HCT116 (cell line): Measurements from ENCODE around the gene RNASEH2C. TPM values are rescaled to one million over a fixed set of nuclear protein-coding genes. Genes with fewer than 3 reads are reported as not detected.
A peak's percentile ranks its signal among the peaks of the same experiment; 100 is the strongest.

ENCODE experiments used
- ATAC-seq: fragments of 200-7000 bp; cut with Tn5 transposase; 2 replicates; pipeline ENCODE4 v1.9.1; 2020; ENCODE audit warnings: mild to moderate bottlenecking, moderate library complexity
- BruUV-seq: library from RNA; stranded (reverse); fragments of 400-500 nt; replicated peaks from 2 replicates; lab custom pipeline; 2021; lab: Mats Ljungman, UMichigan
- CTCF ChIA-PET: fragments of 300-600 bp; sonication (Branson Sonifier 250); formaldehyde crosslinking; loops from one replicate; lab custom pipeline; 2021; ENCODE audit warnings: antibody characterized with exemption; lab: Charles Lee
- POLR2A ChIA-PET: fragments of 300-600, 350-600 bp; sonication (Branson Sonifier 250); formaldehyde crosslinking; loops from one replicate; lab custom pipeline; 2021; ENCODE audit warnings: antibody characterized with exemption; lab: Charles Lee
- RAD21 ChIA-PET, 2 experiments: fragments of 300-600 bp; sonication (Branson Sonifier 250); formaldehyde crosslinking; loops; one replicate each; lab custom pipeline; 2023; ENCODE audit warnings: low total read pairs in 2 of 2; ENCODE audit not compliant: uncharacterized antibody in 2 of 2, unreplicated experiment in 2 of 2, low non-redundant PET in 1 of 2; lab: Charles Lee
- DNase-seq: peaks from one replicate; pipeline ENCODE4 v3.0.0-alpha.2; 2010; ENCODE audit warnings: low read depth, low spot score
- H2AFZ ChIP-seq: fragments of 200-600 bp; shearing (Covaris generic), sonication (generic); 2 replicates; pipeline ENCODE4 v1.6.1; 2017; ENCODE audit warnings: low read depth, mixed run types, mixed read lengths, antibody characterized with exemption, low read length; ENCODE audit not compliant: poor library complexity, severe bottlenecking
- H3K27ac ChIP-seq: 2 replicates; pipeline ENCODE4 v1.5.1; 2012; ENCODE audit warnings: low read depth, low read length
- H3K27me3 ChIP-seq: fragments of 200-600 bp; sonication (generic); 2 replicates; pipeline ENCODE4 v1.6.1; 2016; ENCODE audit warnings: mixed run types, low read length, mixed read lengths; ENCODE audit not compliant: insufficient read depth
- H3K36me3 ChIP-seq, 2 experiments: fragments of 200-500 bp in 1 of 2; fragments of 200-600 bp in 1 of 2; sonication (Bioruptor generic) in 1 of 2; sonication (generic) in 1 of 2; 2 replicates each; pipeline versions ENCODE4 v1.5.1 to v1.6.1; 2014 to 2016; ENCODE audit warnings: low read length in 2 of 2, inconsistent platforms in 1 of 2, mixed read lengths in 1 of 2, mixed run types in 1 of 2; ENCODE audit not compliant: insufficient read depth in 2 of 2, control insufficient read depth in 1 of 2
- H3K4me1 ChIP-seq, 2 experiments: fragments of 200-600 bp in 1 of 2; sonication (generic) in 1 of 2; 2 replicates each; pipeline versions ENCODE4 v1.5.1 to v1.6.1; 2012 to 2017; ENCODE audit warnings: low read length in 2 of 2, inconsistent platforms in 1 of 2, mild to moderate bottlenecking in 1 of 2, mixed read lengths in 1 of 2, mixed run types in 1 of 2, moderate library complexity in 1 of 2; ENCODE audit not compliant: insufficient read depth in 2 of 2, control insufficient read depth in 1 of 2
- H3K4me2 ChIP-seq: fragments of 200-600 bp; sonication (generic); 2 replicates; pipeline ENCODE4 v1.6.1; 2017; ENCODE audit warnings: mixed run types, low read length, mixed read lengths
- H3K4me3 ChIP-seq, 2 experiments: fragments of 200-600 bp in 1 of 2; sonication (generic) in 1 of 2; replicated peaks in 1 of 2; 2 replicates each; pipeline ENCODE4 v1.5.1; 2011 to 2016; ENCODE audit warnings: low read length in 2 of 2, control low read depth in 1 of 2, low read depth in 1 of 2, mild to moderate bottlenecking in 1 of 2, mixed read lengths in 1 of 2, mixed run types in 1 of 2
- H3K79me2 ChIP-seq: fragments of 200-600 bp; sonication (generic); 2 replicates; pipeline ENCODE4 v1.6.1; 2017; ENCODE audit warnings: mild to moderate bottlenecking, mixed run types, low read length, moderate library complexity, mixed read lengths; ENCODE audit not compliant: insufficient read depth
- H3K9ac ChIP-seq: fragments of 200-600 bp; sonication (generic); 2 replicates; pipeline ENCODE4 v1.6.1; 2016; ENCODE audit warnings: low read length, mixed read lengths
- H3K9me2 ChIP-seq: fragments of 200-600 bp; sonication (generic), shearing (Covaris generic); 2 replicates; pipeline ENCODE4 v1.6.1; 2017; ENCODE audit warnings: mixed run types, mild to moderate bottlenecking, moderate library complexity; ENCODE audit not compliant: insufficient read depth
- H3K9me3 ChIP-seq, 2 experiments: fragments of 200-500 bp in 1 of 2; fragments of 200-600 bp in 1 of 2; sonication (Bioruptor generic) in 1 of 2; sonication (generic) in 1 of 2; 2 replicates each; pipeline ENCODE4 v1.6.1; 2014 to 2017; ENCODE audit warnings: low read length in 2 of 2, mixed read lengths in 2 of 2, inconsistent platforms in 1 of 2, low read depth in 1 of 2, mild to moderate bottlenecking in 1 of 2, mixed run types in 1 of 2, moderate library complexity in 1 of 2; ENCODE audit not compliant: control insufficient read depth in 1 of 2, insufficient read depth in 1 of 2
- H4K20me1 ChIP-seq: fragments of 200-600 bp; sonication (generic), shearing (Covaris generic); 2 replicates; pipeline ENCODE4 v1.6.1; 2017; ENCODE audit warnings: mixed run types, mild to moderate bottlenecking, moderate library complexity; ENCODE audit not compliant: insufficient read depth
- CBX3 ChIP-seq: IDR thresholded peaks from 2 replicates; pipeline ENCODE4 v1.6.1; 2012; ENCODE audit warnings: low read depth
- CEBPB ChIP-seq: IDR thresholded peaks from 2 replicates; pipeline ENCODE4 v1.6.1; 2012; ENCODE audit warnings: low read depth
- EZH2 ChIP-seq: fragments of 200-600 bp; sonication (generic); IDR thresholded peaks from 2 replicates; pipeline ENCODE4 v1.6.1; 2017; ENCODE audit warnings: antibody characterized with exemption, mixed run types
- EZH2phosphoT487 ChIP-seq: fragments of 200-600 bp; IDR thresholded peaks from 2 replicates; pipeline ENCODE4 v1.6.1; 2018; ENCODE audit warnings: antibody characterized with exemption, borderline replicate concordance
- POLR2A ChIP-seq: IDR thresholded peaks from 2 replicates; pipeline ENCODE4 v1.7.0; 2011; ENCODE audit warnings: borderline replicate concordance; ENCODE audit not compliant: insufficient read depth, insufficient read length; ENCODE audit errors: extremely low read depth
- POLR2AphosphoS5 ChIP-seq: IDR thresholded peaks from 2 replicates; pipeline ENCODE4 v1.6.1; 2011; ENCODE audit warnings: mild to moderate bottlenecking, low read depth, low read length, moderate library complexity
- RAD21 ChIP-seq: IDR thresholded peaks from 2 replicates; pipeline ENCODE4 v1.6.1; 2012; ENCODE audit warnings: low read depth, mild to moderate bottlenecking
- YY1 ChIP-seq: IDR thresholded peaks from 2 replicates; pipeline ENCODE4 v1.6.1; 2011; ENCODE audit warnings: low read length, low read depth, moderate library complexity, mild to moderate bottlenecking; ENCODE audit not compliant: insufficient replicate concordance; ENCODE audit errors: extremely low read depth
- intact Hi-C: fragments of 100-400 bp; cut with micrococcal nuclease; formaldehyde crosslinking; loops from 2 replicates; pipeline ENCODE4 v1.10.0; 2022
- total RNA-seq: library from RNA; stranded (reverse); gene quantifications from one replicate; pipeline ENCODE4 v1.2.1, GENCODE V29; 2021; ENCODE audit not compliant: unreplicated experiment
- TF ChIP-seq, protein P1 (sequence below): IDR thresholded peaks from 2 replicates; pipeline ENCODE4 v1.6.1; 2011; ENCODE audit warnings: mild to moderate bottlenecking, low read length, moderate library complexity; ENCODE audit not compliant: insufficient replicate concordance; ENCODE audit errors: extremely low read depth
- TF ChIP-seq, protein P2 (sequence below), 3 experiments: fragments of 200-600 bp in 1 of 3; sonication (generic) in 1 of 3; IDR thresholded peaks in 2 of 3; conservative IDR thresholded peaks in 1 of 3; 2 replicates each; pipeline ENCODE4 v1.5.1; 2012 to 2017; ENCODE audit warnings: low read depth in 2 of 3, low read length in 2 of 3, antibody characterized with exemption in 1 of 3, borderline replicate concordance in 1 of 3, control low read depth in 1 of 3, mild to moderate bottlenecking in 1 of 3, mixed read lengths in 1 of 3, mixed run types in 1 of 3, moderate library complexity in 1 of 3; ENCODE audit not compliant: insufficient read depth in 1 of 3

RNASEH2C gene
- total RNA-seq, 1 experiment from 2014 or later, result 28.5 TPM

DNA sequence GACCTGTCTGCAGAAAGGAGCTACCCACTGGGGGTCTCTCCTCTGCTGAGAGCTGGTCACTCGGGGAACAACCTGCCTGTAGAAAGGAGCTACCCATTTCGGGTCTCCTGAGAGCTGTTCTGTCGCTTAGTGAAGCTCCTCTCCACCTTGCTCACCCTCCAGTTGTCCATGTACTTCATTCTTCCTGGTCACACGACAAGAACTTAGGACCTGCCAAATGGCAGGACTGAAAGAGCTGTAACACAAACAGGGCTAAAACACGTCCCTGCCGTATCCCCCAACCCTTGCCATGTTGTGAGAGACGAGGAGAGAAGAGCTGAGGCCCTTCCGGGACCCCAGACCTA lies 24.1 kb upstream of the RNASEH2C start:
- ATAC-seq, result no peak
- Histone ChIP-seq H3K4me2 (no peak overlapping the region), H3K4me3 (no peak overlapping the region), H3K9me3 (no peaks in the 10 kb centered on the region), H3K36me3 (no peaks in the 10 kb centered on the region), H3K9ac (no peak overlapping the region), H4K20me1 (no peaks in the 10 kb centered on the region), H3K27me3 (no peaks in the 10 kb centered on the region; the same call in 1 of the 2 replicates), H3K9me2 (no peaks in the 10 kb centered on the region), H2AFZ (no peak overlapping the region), H3K27ac (no peak overlapping the region), H3K79me2 (no peaks in the 10 kb centered on the region), H3K4me1 (peaks cover 0 to 12% of the 10 kb centered on the region in 2 experiments; a peak in 2 of 4 replicates)
- RAD21 ChIA-PET, result interaction anchor here (0.7 to 0.9 kb wide), 2 partner anchors 28 to 323 kb away, joined by 4 read pairs; no protein-coding TSS in a partner anchor
- CTCF ChIA-PET, result interaction anchor here (0.7 to 2.0 kb wide), 12 partner anchors 10 to 242 kb away, joined by 3 to 8 read pairs (median 4); partner anchors contain the start of genes AP5B1, FIBP, KAT5 and RNASEH2C
- no TSS peak for BruUV-seq
- POLR2A ChIA-PET, result no interaction called here
- intact Hi-C loops, result loop anchor here (1.0 kb wide), 1 partner anchor 74 kb away; no protein-coding TSS in a partner anchor
- TF ChIP-seq, protein P1, sequence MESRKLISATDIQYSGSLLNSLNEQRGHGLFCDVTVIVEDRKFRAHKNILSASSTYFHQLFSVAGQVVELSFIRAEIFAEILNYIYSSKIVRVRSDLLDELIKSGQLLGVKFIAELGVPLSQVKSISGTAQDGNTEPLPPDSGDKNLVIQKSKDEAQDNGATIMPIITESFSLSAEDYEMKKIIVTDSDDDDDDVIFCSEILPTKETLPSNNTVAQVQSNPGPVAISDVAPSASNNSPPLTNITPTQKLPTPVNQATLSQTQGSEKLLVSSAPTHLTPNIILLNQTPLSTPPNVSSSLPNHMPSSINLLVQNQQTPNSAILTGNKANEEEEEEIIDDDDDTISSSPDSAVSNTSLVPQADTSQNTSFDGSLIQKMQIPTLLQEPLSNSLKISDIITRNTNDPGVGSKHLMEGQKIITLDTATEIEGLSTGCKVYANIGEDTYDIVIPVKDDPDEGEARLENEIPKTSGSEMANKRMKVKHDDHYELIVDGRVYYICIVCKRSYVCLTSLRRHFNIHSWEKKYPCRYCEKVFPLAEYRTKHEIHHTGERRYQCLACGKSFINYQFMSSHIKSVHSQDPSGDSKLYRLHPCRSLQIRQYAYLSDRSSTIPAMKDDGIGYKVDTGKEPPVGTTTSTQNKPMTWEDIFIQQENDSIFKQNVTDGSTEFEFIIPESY, result no peak
- TF ChIP-seq CEBPB (no peak), EZH2 (no peak)
- TF ChIP-seq, all 23 proteins: peak for 0
- no peak for DNase-seq

DNA sequence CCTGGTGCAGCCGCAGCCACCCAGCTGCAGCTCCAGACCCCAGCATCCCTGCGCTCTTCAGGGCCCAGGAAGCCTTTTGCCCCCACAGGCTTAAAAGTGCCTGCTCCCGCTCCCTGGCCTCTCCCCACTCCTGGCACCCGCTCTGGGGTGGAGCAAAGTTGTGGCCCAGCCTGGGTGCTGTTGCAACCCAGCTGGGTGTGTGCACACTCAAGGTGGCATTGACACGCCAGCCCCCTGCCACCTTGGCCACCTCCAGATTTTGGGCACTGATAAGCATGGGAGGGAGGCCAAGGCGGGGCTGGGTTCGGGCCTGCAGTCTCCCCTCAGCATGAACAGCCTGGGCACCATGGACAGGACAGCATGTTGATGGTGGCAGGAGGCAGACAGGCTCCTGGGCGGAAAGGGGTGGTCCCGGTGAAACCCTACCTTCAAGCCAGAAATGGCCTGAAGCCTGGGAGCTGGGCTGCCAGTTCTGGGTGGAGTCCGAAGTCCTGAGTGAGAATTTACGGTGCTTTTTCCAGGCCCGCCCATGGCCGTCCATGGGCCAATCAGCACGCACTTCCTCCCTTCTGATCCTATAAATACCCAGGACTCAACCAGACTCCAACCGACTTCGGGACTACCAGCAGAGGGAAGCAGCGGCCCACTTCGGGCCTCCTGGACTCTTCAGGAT lies 23.6 kb upstream of the RNASEH2C start:
- ChIA-PET CTCF (interaction anchor here (0.7 to 2.0 kb wide), 12 partner anchors 11 to 242 kb away, joined by 3 to 8 read pairs (median 4); partner anchors contain the start of genes AP5B1, FIBP, KAT5 and RNASEH2C), POLR2A (no interaction called here), RAD21 (interaction anchor here (0.7 to 0.9 kb wide), 2 partner anchors 28 to 324 kb away, joined by 4 read pairs; no protein-coding TSS in a partner anchor)
- H3K9me3 ChIP-seq, result no peaks in the 10 kb centered on the region
- BruUV-seq, result no TSS peak
- H3K79me2 ChIP-seq, result no peaks in the 10 kb centered on the region
- H3K27me3 ChIP-seq, result no peaks in the 10 kb centered on the region
- no peak overlapping the region for H2AFZ ChIP-seq
- H3K36me3 ChIP-seq, result no peaks in the 10 kb centered on the region
- TF ChIP-seq, protein P2, sequence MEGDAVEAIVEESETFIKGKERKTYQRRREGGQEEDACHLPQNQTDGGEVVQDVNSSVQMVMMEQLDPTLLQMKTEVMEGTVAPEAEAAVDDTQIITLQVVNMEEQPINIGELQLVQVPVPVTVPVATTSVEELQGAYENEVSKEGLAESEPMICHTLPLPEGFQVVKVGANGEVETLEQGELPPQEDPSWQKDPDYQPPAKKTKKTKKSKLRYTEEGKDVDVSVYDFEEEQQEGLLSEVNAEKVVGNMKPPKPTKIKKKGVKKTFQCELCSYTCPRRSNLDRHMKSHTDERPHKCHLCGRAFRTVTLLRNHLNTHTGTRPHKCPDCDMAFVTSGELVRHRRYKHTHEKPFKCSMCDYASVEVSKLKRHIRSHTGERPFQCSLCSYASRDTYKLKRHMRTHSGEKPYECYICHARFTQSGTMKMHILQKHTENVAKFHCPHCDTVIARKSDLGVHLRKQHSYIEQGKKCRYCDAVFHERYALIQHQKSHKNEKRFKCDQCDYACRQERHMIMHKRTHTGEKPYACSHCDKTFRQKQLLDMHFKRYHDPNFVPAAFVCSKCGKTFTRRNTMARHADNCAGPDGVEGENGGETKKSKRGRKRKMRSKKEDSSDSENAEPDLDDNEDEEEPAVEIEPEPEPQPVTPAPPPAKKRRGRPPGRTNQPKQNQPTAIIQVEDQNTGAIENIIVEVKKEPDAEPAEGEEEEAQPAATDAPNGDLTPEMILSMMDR (IDR thresholded peaks at IDR 0.05 in 2 of 3, conservative IDR thresholded peaks at IDR 0.05 in 1 of 3; ENCODE audit: borderline replicate concordance in 1 of 3, insufficient read depth in 1 of 3, low read depth in 2 of 3, low read length in 2 of 3), result peak; percentile 58 to 97 (median 59)
- TF ChIP-seq YY1 (no peak), RAD21 (peak; percentile 83), EZH2phosphoT487 (no peak), POLR2A (peak; percentile 31), EZH2 (no peak), CBX3 (no peak), POLR2AphosphoS5 (0 out of 2 replicates have a peak, but pooled peaks have one; percentile 20)
- H4K20me1 ChIP-seq, result no peaks in the 10 kb centered on the region
- peak overlapping the region; percentile 32 for H3K4me2 ChIP-seq
- DNase-seq (peak; percentile 62), ATAC-seq (peak; percentile 98)
- H3K9me2 ChIP-seq, result no peaks in the 10 kb centered on the region
- no peak overlapping the region for H3K27ac ChIP-seq
- intact Hi-C loops, result loop anchor here (1.0 kb wide), 1 partner anchor 74 kb away; no protein-coding TSS in a partner anchor
- peaks cover 0 to 12% of the 10 kb centered on the region in 2 experiments; a peak in 2 of 4 replicates for H3K4me1 ChIP-seq
- H3K4me3 ChIP-seq, result no peak overlapping the region
- H3K9ac ChIP-seq, result no peak overlapping the region
